ENCODE results near the gene VSIG10L2.

The VSIG10L2 gene

DNA sequence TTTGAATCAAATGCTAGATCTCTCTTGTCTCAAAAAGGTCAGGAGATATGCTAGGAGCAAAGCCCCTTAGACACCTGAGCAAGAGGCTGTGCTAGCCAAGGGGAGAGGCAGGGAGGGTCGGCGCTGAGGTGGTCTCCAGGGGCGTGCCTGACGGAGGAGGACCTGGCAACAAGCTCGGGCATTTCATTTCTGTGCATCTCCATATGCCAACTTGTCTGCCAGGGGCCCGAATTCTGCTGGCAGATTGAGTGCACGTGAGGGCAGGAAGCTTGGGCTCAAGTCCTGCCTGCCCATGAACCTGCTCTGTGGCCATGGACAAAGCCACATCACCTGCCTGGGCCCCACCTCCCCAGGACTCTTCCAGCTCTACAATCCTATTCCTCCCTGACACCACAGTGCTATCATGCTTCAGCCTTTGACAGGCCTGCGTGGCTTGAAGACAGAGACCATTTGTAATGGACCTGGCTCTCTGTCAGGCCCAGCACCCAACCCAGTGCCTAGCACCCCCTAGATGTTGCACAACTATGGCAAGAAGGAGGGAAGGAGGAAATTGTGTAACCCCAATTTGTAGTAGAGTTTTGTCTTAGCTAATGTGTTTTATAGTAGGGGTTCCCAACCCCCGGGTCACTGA is 16.3 kb upstream of the VSIG10L2 start:
- peak in 4 of 56 donors; percentile 8 to 41 (median 26) for DNase-seq

DNA sequence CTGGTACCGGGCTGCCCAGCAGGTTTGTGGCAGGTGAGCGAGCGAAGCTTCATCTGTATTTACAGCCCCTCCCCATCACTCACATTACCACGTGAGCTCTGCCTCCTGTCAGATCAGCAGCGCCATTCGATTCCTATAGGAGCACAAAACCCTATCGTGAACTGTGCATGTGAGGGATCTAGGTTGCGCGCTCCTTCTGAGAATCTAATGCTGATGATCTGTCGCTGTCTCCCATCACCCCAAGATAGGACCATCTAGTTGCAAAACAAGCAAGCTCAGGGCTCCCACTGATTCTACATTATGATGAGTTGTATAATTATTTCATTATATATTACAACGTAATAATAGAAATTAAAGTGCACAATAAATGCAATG is 15.8 kb upstream of the VSIG10L2 start:
- DNase-seq: no peak

DNA sequence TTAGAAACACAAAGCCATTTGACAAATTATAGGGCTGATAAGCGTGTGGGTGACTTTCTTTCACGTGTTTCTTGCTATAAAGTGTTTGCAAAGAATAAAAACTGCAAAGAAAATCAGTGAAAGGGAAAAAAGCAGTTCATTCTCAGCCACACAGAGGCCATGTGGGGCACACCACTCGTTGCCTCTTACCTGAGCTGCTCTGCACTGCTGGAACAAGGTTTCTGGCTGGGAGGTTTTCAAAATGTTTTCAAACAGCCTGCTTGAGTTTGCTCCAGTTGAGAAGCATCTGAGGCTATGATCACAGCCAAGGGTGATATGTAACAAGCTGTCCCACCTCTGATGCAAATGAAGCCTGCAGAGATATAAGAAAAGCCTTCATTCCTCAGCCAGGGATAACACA is 14.7 kb upstream of the VSIG10L2 start:
- DNase-seq: no peak

DNA sequence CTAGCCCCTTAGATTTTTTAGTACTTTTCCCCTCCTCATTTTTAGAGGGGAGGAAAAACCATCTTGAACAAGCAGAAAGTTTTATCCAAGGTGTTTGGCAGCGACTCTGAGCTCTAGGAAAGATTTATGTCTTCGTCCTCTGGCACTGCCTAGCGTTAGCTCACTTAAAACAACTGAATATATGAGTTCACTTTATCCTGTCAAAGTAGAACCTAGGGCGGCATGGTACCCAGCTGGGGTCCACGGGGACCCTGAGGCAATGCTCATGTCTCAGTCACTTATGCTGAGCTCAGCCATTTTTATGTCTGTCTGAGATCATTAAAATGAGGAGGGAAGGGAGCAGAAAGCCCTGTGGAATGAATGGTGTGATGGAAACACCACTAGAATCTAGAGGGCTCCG is 14.2 kb upstream of the VSIG10L2 start:
- DNase-seq: no peak

DNA sequence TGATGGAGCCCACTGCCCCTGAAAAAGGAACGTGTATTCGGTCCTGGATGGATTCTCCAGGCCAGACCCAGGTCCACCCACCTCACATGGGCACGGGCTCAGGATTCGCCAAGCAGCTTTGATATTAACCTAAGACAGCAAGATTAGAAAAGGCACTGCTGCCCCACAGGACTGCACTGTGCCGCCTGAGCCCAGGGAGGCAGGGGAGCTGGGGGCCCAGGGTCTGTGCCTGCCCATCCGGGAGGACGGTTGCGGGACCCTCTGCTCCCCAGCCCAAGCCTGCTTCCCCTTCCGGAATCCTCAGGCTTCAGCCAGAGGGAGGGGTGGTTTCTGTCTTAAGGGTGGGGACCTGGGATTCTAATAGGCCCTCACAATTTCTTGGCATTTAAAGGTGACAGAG is 13.5 kb upstream of the VSIG10L2 start:
- DNase-seq: no peak

DNA sequence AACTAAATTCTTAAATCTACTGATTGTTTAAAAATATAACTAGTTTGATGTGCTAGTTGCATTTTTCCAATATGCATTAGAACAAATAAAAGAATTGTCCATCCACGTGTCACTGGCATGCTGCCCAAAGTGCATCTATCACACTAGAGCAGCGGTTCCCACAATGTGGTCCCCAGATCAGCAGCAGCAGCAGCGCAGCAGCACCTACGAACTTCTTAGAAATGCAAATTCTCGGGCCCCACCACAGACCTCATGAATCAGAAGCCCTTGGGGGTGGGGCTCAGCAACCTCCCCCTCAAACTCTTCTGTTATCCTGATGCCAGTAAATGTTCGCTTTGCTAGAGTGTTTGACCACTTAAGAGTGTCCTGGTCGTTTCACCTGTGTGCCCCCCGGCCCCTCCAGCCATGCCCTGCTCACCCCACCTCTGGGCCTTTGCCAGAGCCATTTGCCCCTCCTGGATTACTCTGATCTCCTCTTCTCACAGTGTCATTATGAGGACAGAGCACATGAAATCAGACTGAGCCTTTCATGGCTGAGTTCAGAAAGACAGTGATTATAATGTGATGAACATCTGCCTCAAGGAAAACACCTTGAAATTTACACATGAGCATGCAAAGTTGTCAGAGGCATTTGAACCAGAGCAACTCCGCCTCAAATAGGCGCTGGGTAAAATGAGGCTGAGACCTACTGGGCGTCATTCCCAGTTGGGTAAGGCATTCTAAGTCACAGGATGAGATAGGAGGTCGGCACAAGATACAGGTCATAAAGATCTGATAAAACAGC is 12.6 kb upstream of the VSIG10L2 start:
- peak in 4 of 56 donors; percentile 16 to 25 (median 20) for DNase-seq

DNA sequence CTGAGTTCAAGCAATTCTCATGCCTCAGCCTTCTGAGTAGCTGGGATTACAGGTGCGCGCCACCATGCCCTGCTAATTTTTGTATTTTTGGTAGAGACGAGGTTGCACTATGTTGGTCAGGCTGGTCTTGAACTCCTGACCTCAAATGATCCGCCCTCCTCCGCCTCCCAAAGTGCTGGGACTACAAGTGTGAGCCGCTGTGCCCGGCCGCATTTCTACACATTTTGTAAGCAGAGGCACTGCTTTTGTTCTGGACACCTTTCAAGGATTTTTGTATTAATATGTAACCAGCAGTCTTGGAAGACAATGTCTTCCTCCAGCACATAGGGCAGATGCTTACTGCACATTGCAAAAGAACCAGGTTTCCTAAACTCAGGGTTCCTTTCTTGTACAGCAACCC is 11.4 kb upstream of the VSIG10L2 start:
- no peak for DNase-seq

DNA sequence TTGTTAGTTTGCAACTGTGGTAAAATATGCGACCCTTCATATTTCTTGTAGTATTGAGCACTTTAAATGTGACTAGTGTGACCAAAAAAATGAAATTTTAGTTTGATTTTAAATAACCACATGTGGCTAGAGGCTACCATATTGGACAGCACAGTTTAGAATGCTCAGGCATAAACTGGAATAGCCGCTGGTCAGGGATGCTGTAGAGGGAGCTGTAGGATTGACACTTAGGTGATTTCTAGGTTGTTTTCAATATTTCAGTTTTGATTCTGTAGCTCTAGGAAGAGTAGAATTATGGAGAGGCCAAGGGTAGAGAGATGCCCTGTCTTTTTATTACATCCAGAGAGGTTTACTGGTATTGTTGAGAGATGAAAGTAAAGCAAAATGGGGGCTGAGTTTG is 10.8 kb upstream of the VSIG10L2 start:
- DNase-seq: no peak

DNA sequence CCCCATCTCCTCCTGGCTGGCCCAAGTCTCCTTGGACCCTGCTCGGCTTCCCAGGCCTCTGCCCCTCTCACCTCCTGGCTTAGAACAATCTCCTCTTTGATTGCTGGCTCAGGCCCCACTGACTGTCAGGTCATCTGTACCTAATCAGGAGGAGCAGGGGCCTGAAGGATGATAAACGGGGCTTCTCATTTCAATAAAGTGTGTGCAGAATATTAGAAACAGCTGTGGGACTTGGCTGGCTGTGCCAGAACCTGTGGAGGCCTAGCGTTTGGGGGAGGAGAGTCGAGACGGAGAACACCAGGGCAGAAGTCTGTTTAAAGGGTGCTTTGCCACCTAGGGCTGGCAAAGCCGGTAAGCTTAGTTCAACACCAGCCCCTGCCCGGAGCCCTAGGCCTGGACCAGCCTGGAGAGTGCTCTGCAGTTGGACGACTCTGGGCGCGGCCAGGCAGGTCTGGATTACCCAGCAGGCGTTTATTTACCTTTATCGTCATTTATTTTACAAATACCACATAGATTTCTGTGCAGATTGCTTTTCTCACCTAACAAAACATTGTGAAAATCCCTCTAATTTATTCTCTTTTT is 10.1 kb upstream of the VSIG10L2 start:
- DNase-seq: no peak

DNA sequence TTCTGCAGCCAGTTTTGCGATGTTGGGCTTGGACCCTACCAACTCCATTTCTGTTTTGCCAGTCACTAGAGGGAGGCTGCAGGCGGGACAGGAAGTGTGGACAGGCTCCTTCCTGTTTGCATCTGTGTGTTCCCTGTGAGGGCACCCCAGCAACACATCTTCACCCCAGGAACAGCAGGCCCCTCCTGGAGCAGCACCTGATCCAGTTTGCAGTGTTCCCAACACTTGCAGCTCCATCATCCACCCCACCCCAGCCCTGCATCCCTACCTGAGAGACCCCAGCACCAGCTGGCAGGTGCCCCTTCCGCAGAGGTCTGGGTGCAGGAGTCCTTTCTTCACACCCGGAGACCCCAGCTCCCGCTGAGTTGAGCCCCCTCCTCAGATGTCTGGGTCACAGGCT is 7.4 kb upstream of the VSIG10L2 start:
- DNase-seq: no peak

DNA sequence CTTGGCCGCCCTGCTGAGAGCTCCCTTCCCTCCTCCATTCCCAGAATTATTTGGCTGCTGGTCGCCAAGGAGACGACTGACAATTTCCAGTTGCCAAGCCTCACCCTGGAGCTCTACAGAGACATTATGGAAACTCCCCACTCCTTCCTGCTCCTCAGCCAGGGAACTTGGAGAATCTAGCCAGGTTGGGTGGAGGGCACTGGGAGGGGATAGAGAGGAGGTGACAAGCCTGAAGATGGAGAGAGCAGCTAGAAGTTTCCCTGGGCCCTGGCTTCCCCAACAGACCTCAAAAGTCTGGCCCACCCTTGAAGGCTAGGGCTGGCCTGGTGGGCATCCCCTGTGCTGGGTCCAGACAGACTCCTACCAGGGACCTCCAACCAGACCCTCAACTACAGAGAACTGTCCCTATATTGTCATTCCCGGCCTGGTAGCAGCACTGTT is 6.7 kb upstream of the VSIG10L2 start:
- DNase-seq: peak in 27 of 56 donors; percentile 7 to 62 (median 29)

DNA sequence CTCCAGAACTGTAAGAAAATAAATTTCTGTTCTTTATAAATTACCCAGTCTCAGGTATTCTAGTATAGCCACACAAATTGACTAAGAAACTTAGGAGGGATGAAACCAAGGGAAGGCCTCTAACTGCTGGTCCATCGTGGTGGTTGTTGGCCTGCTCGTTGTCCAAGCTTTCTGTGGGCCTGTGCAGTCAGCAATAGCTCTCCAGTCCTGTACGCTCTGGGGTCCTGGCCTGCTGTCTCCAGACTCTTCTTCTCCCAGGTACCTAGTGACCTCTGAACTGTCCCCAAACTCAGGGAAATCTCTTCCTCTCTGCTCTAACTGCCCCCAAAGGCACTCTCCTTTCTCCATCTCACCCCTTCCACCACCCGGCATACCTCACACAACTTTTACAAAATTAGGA is 5.7 kb upstream of the VSIG10L2 start:
- no peak for DNase-seq

DNA sequence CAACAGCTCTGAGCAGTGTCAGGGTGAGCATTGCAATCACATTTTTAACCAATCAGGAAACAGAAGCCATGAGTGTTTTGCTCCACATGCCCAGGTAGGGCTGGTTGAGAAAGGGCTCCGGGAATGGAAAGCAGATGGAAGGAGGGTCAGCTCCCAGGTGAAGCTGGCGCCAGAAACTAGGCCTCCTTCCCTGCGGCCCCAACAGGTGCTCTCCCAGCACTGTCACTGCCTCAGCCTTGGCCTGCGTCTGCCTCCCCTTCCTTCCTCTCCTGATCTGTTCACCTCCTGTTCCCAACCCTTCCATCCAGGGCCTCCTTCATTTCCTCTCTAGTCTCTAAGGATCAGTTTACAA is 4.6 kb upstream of the VSIG10L2 start:
- no peak for DNase-seq

DNA sequence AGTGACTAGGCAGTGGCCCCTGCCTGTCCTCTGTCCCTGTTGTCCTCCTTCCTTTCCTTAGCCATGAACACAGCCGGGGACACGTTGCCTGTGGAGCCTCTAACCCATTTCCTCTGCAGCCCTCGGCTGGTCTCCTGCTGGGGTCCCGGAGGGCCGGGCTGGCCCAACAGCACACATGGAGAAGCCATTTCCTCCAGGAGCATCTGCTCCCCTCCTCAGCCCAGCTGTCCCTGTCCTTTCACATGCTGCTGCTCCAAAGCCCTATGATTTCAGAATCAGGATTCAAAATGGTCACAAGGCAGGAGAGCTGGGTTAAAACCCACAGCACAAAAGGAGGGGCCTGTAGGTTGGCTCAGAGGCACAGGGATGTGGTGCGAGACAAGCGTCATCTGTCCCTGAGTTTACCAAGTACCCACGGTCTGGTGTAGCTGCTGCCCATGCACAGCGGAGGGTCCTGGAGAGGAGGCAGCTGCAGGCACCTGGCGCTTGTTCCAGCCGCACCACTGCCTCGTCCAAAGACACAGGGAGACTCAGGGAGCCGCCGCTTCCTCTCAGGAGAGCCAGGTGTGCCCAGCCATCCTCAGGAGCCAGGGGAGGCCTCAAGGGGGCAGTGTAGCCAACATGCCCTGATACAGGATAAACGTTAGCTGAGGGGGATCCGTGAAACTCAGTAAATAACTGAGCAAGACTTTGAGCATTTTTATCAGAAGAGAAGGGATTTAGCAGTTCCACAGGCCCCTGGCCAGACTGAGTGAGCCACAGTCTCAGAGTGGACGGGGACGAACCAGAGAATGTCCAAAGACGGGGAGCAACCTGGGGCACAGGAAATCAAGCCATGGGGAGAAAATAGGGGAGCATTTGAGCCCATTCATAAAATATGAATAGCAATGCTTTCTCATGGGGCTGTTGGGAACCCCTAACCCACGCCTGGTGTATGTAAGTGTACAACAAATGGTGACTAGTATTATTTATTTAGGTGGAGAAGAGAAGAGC is 3.9 kb upstream of the VSIG10L2 start:
- peak in 21 of 56 donors; percentile 5 to 66 (median 17) for DNase-seq

DNA sequence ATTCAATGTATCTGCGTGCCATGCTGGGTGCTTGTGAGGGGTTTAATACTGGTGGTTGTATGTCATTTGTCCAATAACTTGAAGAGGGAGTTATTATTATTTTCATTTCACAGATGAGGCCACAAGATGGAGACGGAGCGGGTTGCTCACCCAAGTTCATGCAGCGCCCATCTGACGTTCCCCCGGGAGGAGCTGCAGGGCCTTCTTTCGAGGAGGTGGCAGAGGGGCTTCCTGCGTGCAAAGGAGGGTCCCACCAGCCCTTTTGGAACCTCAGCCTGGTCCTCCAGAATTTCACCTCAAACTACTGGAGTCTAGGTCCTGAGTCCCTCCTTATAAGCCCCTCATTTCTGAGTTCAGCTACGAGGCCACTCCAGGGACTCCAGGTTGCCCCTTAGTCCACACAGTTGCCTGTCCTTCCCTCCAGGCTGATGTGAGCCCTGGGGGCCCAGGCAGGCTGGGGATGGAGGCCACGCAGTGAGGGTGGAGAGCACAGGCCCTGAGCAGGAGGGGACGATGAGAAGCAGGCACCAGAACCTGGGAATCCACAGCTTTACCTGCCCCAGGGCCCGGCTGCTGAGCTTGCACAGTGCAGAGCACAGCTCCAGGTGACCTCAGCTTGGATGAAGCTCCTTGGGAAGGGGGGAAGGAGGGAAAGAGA is 2.9 kb upstream of the VSIG10L2 start:
- DNase-seq: no peak

DNA sequence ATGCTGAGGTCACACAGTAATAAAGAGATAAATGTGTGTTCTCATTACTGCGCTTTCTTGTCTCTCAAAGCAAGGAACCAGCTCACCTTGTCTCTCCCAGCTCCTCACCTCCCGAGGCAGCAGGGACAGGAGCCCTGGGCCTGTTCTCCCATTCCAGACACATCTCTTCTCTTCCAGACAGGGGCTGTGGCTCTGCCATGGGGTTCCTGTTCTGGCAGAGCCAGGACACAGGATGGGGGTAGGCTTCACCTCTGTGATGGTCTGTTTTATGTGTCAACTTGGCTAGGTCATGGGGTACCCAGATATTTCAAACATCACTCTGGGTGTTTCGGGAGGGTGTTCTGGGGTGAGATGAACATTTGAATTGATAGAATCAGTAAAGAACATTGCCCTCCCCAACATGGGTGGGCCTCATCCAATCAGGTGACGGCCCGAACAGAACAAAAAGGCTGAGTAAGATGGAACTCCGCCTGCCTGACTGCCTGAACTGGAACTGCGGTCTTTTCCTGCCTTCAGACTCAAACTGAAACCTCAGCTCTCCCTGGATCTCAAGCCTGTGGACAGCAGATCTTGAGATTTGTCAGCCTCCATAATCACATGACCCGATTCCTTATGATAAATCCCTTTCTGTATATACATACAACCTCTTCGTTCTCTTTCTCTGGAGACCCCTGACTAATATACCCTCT is 2.0 kb upstream of the VSIG10L2 start:
- DNase-seq: no peak

DNA sequence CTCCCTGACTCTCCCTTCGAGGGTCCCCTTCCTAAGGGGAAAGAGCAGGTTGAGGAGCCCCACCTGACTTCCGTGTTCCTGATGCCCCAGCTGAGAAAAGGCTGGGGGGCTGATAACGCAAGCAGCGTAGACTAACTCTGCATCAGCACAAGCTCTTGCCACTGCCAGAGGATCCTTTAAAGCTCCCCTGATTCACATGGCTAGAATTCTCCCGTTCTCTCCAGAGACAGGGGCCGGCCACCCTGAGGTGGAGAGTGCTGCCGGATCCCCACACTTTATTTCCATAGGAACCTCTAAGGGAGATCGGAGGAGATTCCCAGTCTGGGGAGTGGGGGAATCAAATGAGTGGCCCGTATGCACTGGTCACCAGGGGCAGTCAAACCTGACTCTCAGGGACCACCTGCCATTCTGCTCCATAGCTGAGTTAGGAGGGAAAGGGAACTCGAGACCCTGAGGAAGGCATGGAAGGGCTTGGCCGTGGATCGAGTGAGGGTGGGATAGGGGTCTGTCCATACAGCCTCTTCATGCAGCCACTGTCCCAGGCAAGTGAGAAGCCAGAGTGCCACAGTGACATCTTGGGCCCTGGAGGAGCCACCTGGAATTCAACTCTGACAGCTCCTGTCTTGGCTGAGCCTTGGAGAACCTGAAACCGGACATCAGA is 1.4 kb upstream of the VSIG10L2 start:
- no peak for DNase-seq

DNA sequence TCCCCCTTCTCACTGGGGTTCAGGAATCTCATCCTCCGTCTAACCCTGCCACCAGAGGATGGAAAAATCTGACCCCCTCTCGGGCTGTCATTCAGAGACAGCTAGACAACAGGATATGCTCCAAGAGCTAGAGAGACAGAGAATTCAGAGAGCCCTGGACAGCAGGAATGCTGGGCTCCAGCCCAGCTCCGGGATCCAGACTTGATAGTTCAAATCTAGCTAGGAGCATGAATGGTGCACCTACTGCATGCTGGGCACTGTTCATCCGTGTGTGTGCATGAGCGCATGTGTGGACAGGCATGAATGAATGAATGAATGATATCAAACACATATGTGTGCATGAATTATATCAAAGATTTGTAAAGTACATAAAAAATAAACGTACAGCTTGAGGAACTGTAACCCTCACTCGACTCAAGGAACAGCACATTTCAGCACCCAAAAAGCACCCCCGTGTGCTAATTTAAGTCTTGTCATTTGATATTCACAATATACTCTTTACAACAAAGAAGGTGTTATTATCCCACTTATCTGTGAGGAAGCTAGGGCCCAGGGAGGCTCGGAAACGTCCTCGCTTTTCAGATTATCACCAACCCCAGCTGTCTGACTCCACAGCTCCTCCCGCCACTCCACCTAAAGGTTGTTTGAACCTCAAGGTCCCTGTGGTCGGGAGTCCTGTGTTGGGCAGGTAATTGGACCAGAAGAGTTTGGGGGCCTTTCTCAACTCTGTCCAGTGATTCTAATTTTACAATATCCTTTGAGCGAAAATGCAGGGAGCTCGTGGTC is 640 bp upstream of the VSIG10L2 start:
- DNase-seq: peak in 1 of 56 donors; percentile 6

Measured in nucleus accumbens (tissue), 56 donors.